ENCODE results near the gene PSMG4. TPM values are rescaled to one million over a fixed set of nuclear protein-coding genes. Genes with fewer than 3 reads are reported as not detected.

PSMG4 gene
- total RNA-seq, 1 donor from 2014 or later: 19.6 TPM

GRCh38 chr6:3252369-3252768 lies 6.4 kb upstream of the PSMG4 start:
- peak; percentile 64 for ATAC-seq

- peak; percentile 28 for ATAC-seq
These were observed 5.7 kb upstream of the PSMG4 start for GRCh38 chr6:3252861-3253596.

- no peak for ATAC-seq
These were observed 5.2 kb upstream of the PSMG4 start for GRCh38 chr6:3253597-3253961.

- no peak for ATAC-seq
These were observed 546 bp upstream of the PSMG4 start for GRCh38 chr6:3258201-3258600.

GRCh38 chr6:3259491-3259958 lies 778 bp downstream of the PSMG4 start:
- ATAC-seq: peak; percentile 13

- ATAC-seq: no peak
These were observed 1.5 kb downstream of the PSMG4 start for GRCh38 chr6:3260296-3260695.

GRCh38 chr6:3260772-3261517 lies 2.2 kb downstream of the PSMG4 start:
- no peak for ATAC-seq

GRCh38 chr6:3261518-3261820 lies 2.7 kb downstream of the PSMG4 start:
- no peak for ATAC-seq

GRCh38 chr6:3261921-3262320 lies 3.2 kb downstream of the PSMG4 start:
- ATAC-seq: no peak

GRCh38 chr6:3263096-3263495 lies 4.3 kb downstream of the PSMG4 start:
- no peak for ATAC-seq

GRCh38 chr6:3264356-3264755 lies 5.6 kb downstream of the PSMG4 start:
- ATAC-seq: peak; percentile 72

GRCh38 chr6:3265671-3266070 lies 6.9 kb downstream of the PSMG4 start:
- ATAC-seq: no peak

GRCh38 chr6:3266170-3266569 lies 7.4 kb downstream of the PSMG4 start:
- no peak for ATAC-seq

GRCh38 chr6:3267162-3267561 lies 8.4 kb downstream of the PSMG4 start:
- ATAC-seq: peak; percentile 21

- no peak for ATAC-seq
These were observed 9.9 kb downstream of the PSMG4 start for GRCh38 chr6:3268680-3269079.

- no peak for ATAC-seq
These were observed 10.7 kb downstream of the PSMG4 start for GRCh38 chr6:3269281-3269975.

GRCh38 chr6:3270258-3270657 lies 11.5 kb downstream of the PSMG4 start:
- no peak for ATAC-seq

- no peak for ATAC-seq
These were observed 13.0 kb downstream of the PSMG4 start for GRCh38 chr6:3271756-3272155.

GRCh38 chr6:3272911-3273547 lies 14.3 kb downstream of the PSMG4 start:
- ATAC-seq: peak; percentile 14

- ATAC-seq: no peak
These were observed 15.2 kb downstream of the PSMG4 start for GRCh38 chr6:3273707-3274521.

- no peak for ATAC-seq
These were observed 17.7 kb downstream of the PSMG4 start for GRCh38 chr6:3276174-3277167.
